HepG2 (cell line): ENCODE measurements around the gene CAMKK1. TPM values are rescaled to one million over a fixed set of nuclear protein-coding genes. Genes with fewer than 3 reads are reported as not detected.
A peak's percentile ranks its signal among the peaks of the same experiment; 100 is the strongest.

Experiments used
- ARID4A ChIP-seq: sonication (generic); formaldehyde crosslinking; IDR thresholded peaks from 2 replicates; pipeline ENCODE4 v1.5.0; 2020; ENCODE audit warnings: mild to moderate bottlenecking, missing genetic modification reagents, borderline replicate concordance
- ATF2 ChIP-seq: sonication (generic); formaldehyde crosslinking; IDR thresholded peaks from 2 replicates; pipeline ENCODE4 v1.4.0; 2020; ENCODE audit warnings: missing genetic modification reagents
- CEBPZ ChIP-seq: IDR thresholded peaks from 2 replicates; pipeline ENCODE4 v1.6.1; 2012; ENCODE audit warnings: low read length, improper control_type of control experiment
- CHD2 ChIP-seq: IDR thresholded peaks from 2 replicates; pipeline ENCODE4 v1.6.1; 2011; ENCODE audit warnings: low read depth, low read length, improper control_type of control experiment
- KAT8 ChIP-seq: IDR thresholded peaks from 2 replicates; pipeline ENCODE4 v1.6.1; 2016; ENCODE audit warnings: missing genetic modification reagents, missing compliant biosample characterization
- MYPOP ChIP-seq: sonication (generic); formaldehyde crosslinking; IDR thresholded peaks from 2 replicates; pipeline ENCODE4 v1.8.1; 2023; ENCODE audit warnings: mild to moderate bottlenecking, moderate library complexity, missing genetic modification reagents
- NFKBIZ ChIP-seq: IDR thresholded peaks from 2 replicates; pipeline ENCODE4 v1.6.1; 2018; ENCODE audit warnings: missing genetic modification reagents, missing compliant biosample characterization
- NR0B2 ChIP-seq: sonication (generic); formaldehyde crosslinking; IDR thresholded peaks from 2 replicates; pipeline ENCODE4 v1.4.0; 2020; ENCODE audit warnings: mild to moderate bottlenecking, missing genetic modification reagents
- NR2F6 ChIP-seq, 2 experiments: IDR thresholded peaks; 2 replicates each; pipeline ENCODE4 v1.6.1; 2016; ENCODE audit warnings: antibody characterized with exemption in 1 of 2, mild to moderate bottlenecking in 1 of 2
- POLR2AphosphoS2 ChIP-seq: IDR thresholded peaks from 2 replicates; pipeline ENCODE4 v1.6.1; 2011; ENCODE audit warnings: low read depth, low read length, improper control_type of control experiment
- STAG1 ChIP-seq: sonication (generic); formaldehyde crosslinking; IDR thresholded peaks from 2 replicates; pipeline ENCODE4 v1.4.0; 2020; ENCODE audit warnings: missing genetic modification reagents
- ZNF225 ChIP-seq: sonication (generic); formaldehyde crosslinking; IDR thresholded peaks from 2 replicates; pipeline ENCODE4 v1.4.0; 2020; ENCODE audit warnings: mild to moderate bottlenecking, missing genetic modification reagents
- ZNF280B ChIP-seq: sonication (generic); formaldehyde crosslinking; IDR thresholded peaks from 2 replicates; pipeline ENCODE4 v1.5.0; 2020; ENCODE audit warnings: missing genetic modification reagents, mild to moderate bottlenecking, borderline replicate concordance
- ZNF331 ChIP-seq: sonication (generic); formaldehyde crosslinking; IDR thresholded peaks from 2 replicates; pipeline ENCODE4 v1.4.0; 2020; ENCODE audit warnings: missing genetic modification reagents
- ZNF605 ChIP-seq: sonication (generic); formaldehyde crosslinking; IDR thresholded peaks from 2 replicates; pipeline ENCODE4 v1.8.0; 2022; ENCODE audit warnings: mild to moderate bottlenecking, missing genetic modification reagents
- ZNF768 ChIP-seq: sonication (generic); formaldehyde crosslinking; IDR thresholded peaks from 2 replicates; pipeline ENCODE4 v1.4.0; 2020; ENCODE audit warnings: missing genetic modification reagents
- polyA plus RNA-seq, 8 experiments: library from polyadenylated mRNA; depleted of rRNA in 3 of 8; stranded (reverse) in 7 of 8; unstranded in 1 of 8; fragments of >200 nt; fragmentation: Illumina TruSeq in 4 of 8; extraction: Trizol in 4 of 8; gene quantifications; 2 replicates each; pipeline versions ENCODE4 v1.2.1 to v1.2.3, GENCODE V29; 2011 to 2016; ENCODE audit warnings: low read depth in 4 of 8, missing spikeins in 1 of 8, mixed read lengths in 1 of 8; ENCODE audit not compliant: insufficient read depth in 1 of 8
- total RNA-seq, 5 experiments: library from RNA; depleted of rRNA; stranded (reverse); fragments of >200 nt; fragmentation: Illumina TruSeq; extraction: Trizol; gene quantifications; 2 replicates each; pipeline ENCODE4 v1.2.3, GENCODE V29; 2016; ENCODE audit warnings: low read depth in 1 of 5

Gene CAMKK1
- total and polyA plus RNA-seq, 2 of the 13 experiments (the other 11 are each of a cell fraction or from before 2014, with no cell fraction given): 1.5 to 1.6 TPM

GRCh38 chr17:3913531-3914311, 20.9 kb upstream of the CAMKK1 start (continued):
- TF ChIP-seq STAG1 (CRISPR knock-in tag) (peak; percentile 97), ZNF331 (CRISPR knock-in tag) (no peak), NR0B2 (CRISPR knock-in tag) (no peak), ZNF280B (CRISPR knock-in tag) (no peak; the same call in 1 of the 2 replicates), CEBPZ (no peak), ZNF225 (CRISPR knock-in tag) (peak; percentile 48; the same call in 1 of the 2 replicates), ZNF768 (peak; percentile 27; the same call in 1 of the 2 replicates), ARID4A (CRISPR knock-in tag) (no peak), MYPOP (CRISPR knock-in tag) (no peak), ZNF605 (CRISPR knock-in tag) (no peak), NR2F6 (IDR thresholded peaks at IDR 0.05) (no peak), NR2F6 (CRISPR knock-in tag; IDR thresholded peaks at IDR 0.05) (0 out of 2 replicates have a peak, but pooled peaks have one; percentile 32), NFKBIZ (no peak), POLR2AphosphoS2 (no peak), CHD2 (0 out of 2 replicates have a peak, but pooled peaks have one; percentile 24), ATF2 (CRISPR knock-in tag) (no peak), KAT8 (CRISPR knock-in tag) (0 out of 2 replicates have a peak, but pooled peaks have one; percentile 37)
